DMS 273 treated with DMSO at 0.1 percent for 48 hours (cell line): Measurements from ENCODE around the gene U2AF2.

Experiments used
- DNase-seq: peaks from one replicate; lab custom pipeline; 2025; lab: John Stamatoyannopoulos, UW

The U2AF2 gene

GRCh38 chr19:55654868-55655647 is at the start of gene U2AF2:
U2AF2 (plus strand) TSS chr19:55655035; CDS start chr19:55655105, 70 bp downstream.
- DNase-seq = peak; percentile 90

- DNase-seq = peak; percentile 94
Measured at GRCh38 chr19:55605207-55605636, 49.6 kb upstream of the U2AF2 start.

GRCh38 chr19:55605637-55606470 is 49.0 kb upstream of the U2AF2 start, which contains the start of gene ZNF865:
ZNF865 (plus strand) TSS chr19:55605647; CDS start chr19:55613619, 7,972 bp downstream.
- DNase-seq = peak; percentile 54

- DNase-seq = no peak
Measured at GRCh38 chr19:55606471-55606787, 48.4 kb upstream of the U2AF2 start.

GRCh38 chr19:55606817-55607216 is 48.0 kb upstream of the U2AF2 start:
- no peak for DNase-seq

- DNase-seq = no peak
Measured at GRCh38 chr19:55609326-55609725, 45.5 kb upstream of the U2AF2 start.

GRCh38 chr19:55611300-55611982 is 43.4 kb upstream of the U2AF2 start:
- DNase-seq = no peak

- no peak for DNase-seq
Measured at GRCh38 chr19:55611983-55612645, 42.7 kb upstream of the U2AF2 start.

GRCh38 chr19:55613396-55613795 is 41.4 kb upstream of the U2AF2 start:
- DNase-seq = no peak

GRCh38 chr19:55613930-55614710 is 40.7 kb upstream of the U2AF2 start:
- no peak for DNase-seq

- no peak for DNase-seq
Measured at GRCh38 chr19:55614711-55615542, 39.9 kb upstream of the U2AF2 start.

GRCh38 chr19:55615543-55616394 is 39.1 kb upstream of the U2AF2 start:
- no peak for DNase-seq

GRCh38 chr19:55616395-55616875 is 38.4 kb upstream of the U2AF2 start:
- DNase-seq = no peak

GRCh38 chr19:55617426-55617825 is 37.4 kb upstream of the U2AF2 start:
- no peak for DNase-seq

GRCh38 chr19:55618426-55618825 is 36.4 kb upstream of the U2AF2 start:
- DNase-seq = no peak

- DNase-seq = no peak
Measured at GRCh38 chr19:55619286-55619685, 35.5 kb upstream of the U2AF2 start.

GRCh38 chr19:55620410-55621204 is 34.2 kb upstream of the U2AF2 start:
- no peak for DNase-seq

GRCh38 chr19:55621205-55621672 is 33.6 kb upstream of the U2AF2 start:
- no peak for DNase-seq
